GM19467 (cell line): ENCODE data around the gene SH3RF2.
"Not testable (repeated sequence)": the region's sequence is repeated elsewhere in the genome, so short reads cannot be mapped to it uniquely, and the experiment has no call there.

Experiments used
- ATAC-seq: cut with Tn5 transposase; IDR thresholded peaks from one replicate; pipeline ENCODE4 v1.9.1; 2021; ENCODE audit warnings: mild to moderate bottlenecking, moderate library complexity; ENCODE audit not compliant: unreplicated experiment

Gene SH3RF2

DNA sequence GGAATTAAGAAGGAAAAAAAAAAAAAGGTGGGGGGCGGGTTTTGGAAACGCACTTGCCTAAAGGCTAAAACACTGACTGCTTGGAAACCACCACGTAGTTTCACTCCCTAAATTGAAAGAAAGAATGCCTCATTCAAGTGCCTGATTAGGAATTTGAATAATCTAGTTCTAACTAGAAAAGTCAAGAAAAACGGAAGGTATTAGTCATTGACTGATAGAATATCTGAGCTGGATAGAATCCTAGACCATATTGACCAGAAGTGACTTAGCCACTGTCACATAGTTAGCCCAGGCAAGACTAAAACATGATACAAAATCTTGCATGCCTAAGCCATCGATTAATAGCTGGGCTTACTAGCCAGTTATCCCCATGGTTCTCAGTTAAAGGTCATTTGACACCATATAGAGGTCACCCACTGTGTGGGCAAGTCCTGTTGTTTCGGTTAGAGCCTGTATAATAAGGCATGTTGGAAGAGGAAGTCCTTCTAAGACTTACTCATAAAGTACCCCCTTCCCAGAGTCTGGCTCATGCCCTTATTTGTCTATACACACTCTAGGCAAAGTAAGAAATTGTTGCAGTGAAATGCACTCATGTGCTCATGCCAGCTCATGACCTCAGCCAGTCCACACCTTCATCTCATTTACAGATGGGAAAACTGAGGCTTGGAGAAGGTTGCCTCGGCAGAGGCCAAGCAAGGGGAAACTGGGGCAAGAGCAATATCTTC is 40.2 kb downstream of the SH3RF2 start:
- ATAC-seq = no peak

DNA sequence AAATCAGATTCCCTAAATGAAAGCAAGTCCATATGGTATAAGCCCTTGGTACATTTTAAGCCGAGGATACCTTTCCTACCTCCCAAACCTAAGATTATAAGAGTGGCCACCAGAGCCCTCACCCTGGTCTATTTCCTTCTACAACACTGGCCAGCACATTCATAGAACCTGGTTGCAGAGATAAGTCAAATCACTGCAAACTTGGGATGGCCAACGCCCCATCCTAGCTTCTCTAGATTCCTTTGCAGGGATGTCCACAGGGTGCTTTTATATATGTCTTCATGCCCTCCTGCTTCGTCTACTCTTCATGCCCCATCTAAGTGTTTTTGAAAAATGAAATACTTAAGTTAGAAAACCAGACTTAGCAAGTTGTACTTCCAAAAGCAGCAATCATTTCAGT is 41.8 kb downstream of the SH3RF2 start:
- no peak for ATAC-seq

DNA sequence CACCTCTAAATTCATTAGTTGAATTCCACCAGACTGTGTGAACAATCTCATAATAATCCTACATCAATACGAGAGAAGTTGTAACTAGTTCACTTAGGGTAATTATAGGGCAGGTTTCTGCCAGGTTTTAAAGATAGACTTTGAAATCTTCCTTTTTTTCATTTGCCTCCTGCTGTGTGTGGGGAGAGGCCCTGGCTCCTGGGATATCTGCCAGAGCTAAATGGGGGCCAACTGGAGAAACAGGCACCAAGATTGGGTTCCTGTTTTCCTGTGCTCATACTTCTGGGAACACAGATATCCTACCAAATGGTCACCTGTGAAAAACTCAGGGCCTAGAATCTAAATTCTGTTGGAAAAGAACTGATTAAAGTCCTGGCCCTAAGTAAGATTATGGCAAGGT is 42.3 kb downstream of the SH3RF2 start:
- no peak for ATAC-seq

DNA sequence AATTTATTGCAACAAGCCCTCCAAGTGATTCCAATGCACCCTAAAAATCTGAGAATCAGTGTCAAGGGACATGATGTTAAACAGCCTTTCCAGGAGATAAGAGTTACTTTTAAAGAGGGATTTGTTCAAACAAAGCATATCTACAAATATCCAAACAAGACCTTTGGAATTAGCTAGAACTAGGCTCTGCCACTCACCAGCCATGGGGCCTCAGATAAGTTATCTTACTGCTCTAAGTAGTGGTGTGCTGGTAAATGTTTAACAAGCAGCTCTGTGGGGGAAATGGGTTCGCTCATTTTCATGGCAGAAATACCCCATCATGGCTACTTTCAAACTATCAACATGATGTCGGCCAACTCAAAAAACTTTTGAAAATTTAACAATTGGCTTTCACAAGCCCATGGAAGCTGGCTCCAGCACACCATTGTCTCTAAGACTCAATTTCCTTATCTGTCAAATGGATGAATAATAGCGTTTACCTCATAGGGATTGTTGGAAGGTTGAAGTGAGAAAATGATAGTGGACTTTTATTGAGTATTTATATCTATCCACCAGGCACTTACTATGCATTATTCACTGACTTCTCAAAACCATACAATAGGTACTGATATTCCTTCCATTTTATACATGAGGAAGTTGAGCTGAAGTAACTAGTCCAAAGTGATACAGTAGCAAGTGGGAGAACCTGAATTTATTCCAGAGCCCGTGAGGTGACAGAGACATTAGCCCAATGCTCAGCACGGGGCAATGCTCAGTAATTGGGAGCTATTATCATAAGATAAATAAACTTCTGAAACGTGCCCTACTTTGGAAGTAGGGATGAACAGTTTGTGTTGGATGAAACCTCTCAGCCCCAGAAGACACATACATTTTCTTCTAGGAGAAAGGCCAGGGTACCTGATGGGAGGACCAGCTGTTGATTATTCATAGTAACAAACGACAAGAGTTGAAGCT is 43.2 kb downstream of the SH3RF2 start:
- no peak for ATAC-seq

DNA sequence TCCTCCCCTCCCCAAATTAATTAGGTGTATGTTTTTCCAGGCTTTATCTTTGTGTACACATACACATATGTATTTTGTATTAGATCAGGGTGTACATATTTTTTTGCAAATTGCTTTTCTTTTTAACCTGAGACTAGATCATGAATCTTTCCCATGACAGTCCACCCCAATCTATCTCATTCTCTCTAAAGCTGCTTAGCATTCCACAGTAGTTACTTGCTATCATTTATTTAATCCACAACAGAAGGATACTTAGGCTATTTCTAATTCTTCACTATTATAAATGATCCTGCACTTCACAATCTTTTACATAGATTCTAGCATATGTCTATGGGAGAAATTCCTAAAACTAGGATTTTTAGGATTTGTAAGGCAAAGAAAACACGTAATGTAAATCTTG is 43.9 kb downstream of the SH3RF2 start:
- ATAC-seq = no peak

DNA sequence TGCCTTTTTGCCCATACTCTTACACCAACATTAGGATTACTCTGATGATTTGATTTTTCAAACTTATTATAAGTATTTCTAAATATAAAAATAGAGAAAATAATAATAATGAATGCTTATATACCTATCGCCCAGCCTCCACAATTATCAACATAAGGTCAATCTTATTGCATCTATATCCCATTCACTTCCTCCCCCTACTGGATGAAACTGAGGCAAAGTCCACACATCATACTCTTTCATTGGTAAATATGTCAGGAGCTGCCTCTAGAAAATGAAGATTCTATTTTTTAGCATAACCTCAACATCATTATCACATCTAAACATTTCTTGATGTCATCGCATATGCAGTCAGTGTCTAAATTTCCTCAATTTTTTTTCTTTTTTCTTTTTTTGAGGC is 44.3 kb downstream of the SH3RF2 start:
- no peak for ATAC-seq

DNA sequence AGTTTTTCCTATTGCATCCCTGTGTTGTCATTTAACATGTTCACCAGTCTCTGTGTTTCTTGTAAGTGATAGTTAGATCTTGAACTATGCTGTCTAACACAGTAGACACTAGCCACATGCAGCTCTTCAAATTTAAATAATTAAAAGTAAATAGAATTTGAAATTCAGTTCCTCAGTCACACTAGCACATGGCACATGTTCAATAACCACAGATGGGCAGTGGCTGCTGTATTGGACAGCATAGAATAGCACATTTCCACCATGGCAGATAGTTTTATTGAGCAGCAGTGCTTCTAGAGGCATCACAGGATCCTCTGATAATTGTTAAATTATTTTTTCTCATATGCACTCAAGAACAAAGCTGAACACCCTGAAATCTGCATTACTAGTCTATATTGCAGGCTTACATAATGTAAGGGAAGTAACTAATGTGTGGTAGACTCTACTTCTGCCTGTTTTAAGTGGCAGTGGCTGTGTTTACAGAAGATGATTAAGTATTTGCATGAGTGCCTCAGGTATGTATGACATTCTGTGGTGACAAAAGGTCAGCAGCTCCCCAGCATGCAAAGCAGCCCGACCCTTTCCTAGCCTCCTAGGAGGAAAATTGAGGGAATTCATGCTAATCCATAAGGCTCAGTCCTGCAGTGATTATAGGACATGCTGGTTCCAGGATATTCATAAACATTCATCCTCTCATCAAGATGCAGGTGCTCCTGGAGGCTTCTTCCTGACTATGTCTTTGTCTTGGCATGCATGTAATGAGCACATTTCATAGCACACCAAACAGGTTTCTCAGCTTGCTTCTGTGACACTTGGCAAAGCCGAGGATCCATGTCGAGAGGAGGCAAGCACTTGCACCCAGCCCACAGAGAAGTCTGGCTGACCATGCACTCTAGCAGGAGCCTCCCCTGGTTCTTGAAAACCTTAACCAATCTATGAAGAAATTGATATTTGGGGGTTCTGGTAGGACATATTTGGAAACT is 45.5 kb downstream of the SH3RF2 start:
- ATAC-seq = no peak

DNA sequence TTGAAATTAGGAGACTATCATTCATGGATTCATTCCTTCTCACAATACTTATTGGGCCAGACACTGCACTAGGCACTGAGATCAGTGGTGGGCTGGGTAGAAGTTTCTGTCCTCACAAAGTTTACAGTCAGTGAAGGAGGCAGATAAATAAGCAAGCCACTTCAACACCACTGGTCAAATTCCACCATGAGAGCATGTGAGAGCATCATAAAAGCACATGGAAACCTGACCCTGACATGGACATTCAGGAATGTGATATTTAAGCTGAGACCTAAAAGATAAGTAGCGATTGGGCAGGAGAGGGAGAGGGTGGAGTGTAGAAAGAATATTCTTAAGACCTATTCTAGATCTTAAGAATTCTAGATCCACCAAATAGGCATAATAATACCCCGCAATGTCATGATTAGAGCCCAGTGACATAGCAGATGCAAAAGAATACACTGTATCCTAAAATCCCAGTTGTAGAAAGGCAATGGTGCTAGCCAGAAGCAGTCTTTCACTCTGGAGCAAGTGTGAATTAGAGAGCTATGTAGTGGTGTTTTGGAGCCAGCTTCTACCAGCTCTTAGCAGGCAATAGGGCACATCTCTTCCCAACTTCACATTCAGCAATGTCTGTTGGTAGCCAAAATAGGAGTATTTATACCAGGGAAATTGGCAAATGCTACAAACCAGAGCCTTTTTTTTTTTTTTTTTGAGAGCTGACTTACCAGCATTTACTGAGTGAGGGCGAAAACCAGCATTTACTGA is 46.4 kb downstream of the SH3RF2 start:
- no peak for ATAC-seq

DNA sequence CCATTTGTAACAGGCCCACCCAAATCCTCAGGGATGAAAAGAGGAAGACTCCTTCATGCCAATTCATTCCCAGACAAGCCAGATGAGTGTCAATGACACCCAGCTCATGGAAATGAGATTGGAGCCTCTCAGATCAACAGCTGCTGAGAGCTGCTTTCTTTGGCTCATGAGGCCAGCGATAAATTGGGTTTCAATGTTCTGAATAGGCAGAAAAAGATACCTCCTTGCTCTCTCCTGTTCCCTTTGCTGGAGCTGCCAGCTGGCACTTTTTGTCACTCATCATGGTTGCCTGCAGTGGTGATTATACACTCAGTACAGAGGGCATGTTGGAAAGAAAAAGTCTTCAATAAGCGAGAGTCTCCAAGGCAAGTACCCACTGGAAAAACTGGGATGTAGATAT is 47.1 kb downstream of the SH3RF2 start:
- ATAC-seq = no peak

DNA sequence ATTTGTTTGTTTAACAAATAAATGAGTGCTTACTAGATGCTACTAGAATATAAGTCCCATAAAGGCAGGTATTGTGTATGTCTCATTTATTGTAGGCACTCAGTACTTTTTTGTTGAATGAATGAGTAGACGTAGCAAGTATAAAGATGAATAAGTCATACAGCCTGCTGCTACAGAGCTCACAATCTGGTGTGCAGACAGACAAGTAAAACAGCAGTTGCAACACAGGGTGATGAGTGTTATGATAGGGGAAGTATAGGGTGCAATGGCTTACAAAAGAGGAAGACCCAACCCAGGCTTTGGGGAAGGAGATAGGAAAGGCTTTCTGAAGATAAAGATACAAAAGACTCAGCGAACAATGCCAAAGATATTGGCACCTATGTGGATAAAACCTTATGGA is 47.7 kb downstream of the SH3RF2 start:
- no peak for ATAC-seq

DNA sequence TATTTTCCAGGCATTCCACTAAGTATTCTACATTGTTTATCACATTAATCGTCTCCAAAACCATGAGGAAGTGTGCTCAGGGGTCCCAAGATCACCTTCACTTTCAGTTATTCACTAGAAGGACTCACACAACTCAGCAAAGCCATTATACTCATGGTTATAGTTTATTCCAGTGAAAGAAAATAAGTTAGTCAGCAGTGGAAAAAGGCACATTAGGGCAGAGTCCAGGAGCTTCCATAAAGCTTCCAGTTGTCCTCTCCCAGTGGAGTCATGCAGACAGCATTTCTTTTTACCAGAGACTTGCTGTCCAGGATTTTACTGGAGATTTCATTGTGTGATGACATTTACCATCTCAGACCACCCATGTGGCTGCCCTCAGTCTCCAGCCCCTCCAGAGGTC is 51.5 kb downstream of the SH3RF2 start:
- ATAC-seq = no peak

DNA sequence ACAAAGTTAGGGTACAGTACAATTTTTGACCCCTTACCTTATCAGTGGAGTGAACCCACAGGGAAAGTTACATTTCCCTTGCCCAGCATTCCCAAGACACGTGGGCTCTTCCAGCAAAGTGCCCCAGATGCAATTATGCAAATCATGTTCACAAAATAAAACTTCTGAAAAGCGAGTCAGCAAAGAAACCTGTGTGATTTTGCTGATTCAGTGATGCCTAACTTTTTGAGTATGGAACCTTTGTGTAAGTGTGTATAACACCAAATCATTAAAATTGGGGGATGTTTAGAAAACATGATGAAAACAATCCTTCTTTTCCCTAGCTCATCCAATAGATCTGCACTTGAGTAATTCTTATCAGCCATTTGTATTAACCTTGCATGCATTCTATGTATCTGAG is 52.6 kb downstream of the SH3RF2 start:
- ATAC-seq = no peak

DNA sequence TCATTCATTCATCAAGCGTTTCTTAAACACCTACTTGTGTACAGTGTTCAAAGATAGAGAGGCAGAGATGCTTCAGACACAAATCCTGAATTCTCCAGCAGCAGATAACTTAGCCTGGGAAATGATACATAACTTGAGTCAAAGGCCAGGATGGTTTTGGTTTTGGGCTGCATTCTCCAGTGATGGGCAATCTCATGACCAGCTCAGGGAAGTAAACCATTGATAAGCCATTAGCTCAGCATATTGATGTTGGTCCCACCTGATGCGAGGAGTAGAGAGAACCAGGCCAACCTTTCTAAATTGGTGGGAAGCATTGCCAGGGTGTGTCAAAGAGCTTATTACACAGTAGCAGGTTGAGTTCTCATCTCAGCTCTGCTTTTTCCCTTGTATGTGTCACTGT is 53.0 kb downstream of the SH3RF2 start:
- no peak for ATAC-seq

DNA sequence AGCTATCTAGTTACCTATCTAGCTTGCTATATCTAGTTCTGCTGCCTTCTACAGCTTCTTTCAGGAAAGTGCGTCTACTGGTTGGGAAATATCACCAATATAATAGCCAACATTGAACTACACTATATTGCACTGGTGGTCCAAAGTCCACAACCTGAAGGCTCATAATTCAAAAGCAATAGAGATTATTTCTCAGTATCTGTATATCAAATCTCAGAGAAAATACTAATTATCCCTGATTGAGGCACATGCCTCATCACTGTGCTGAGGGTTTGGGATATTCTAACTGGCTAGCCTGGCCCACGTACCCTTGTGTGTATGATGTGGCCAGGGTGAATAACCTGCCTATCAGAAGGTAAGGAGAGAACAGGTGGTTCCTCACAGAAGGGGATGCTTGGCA is 53.8 kb downstream of the SH3RF2 start:
- ATAC-seq = no peak

DNA sequence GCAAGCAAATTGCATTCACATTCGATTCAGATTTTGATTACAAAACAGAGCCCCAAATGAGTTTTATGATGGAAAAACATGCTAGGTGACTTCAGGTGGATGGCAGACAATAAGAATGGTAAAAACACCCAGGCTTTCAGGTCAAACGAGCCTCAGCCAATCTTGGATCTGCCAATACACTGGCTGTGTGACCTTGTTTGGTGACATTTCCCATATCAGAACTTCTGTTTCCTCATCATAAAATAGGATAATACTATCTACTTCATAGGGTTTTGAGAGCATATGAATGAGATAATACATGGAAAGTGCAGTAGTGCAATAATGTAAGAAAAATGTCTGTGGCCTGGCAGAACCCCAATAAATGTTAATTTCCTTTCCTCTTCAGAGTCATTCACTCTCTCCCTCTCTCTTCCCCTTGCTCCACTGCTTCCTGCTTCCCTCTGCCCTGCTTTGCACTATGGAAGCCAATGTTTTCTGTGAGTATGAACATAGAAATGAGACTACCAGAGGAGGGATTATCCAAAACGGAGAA is 54.7 kb downstream of the SH3RF2 start:
- no peak for ATAC-seq

DNA sequence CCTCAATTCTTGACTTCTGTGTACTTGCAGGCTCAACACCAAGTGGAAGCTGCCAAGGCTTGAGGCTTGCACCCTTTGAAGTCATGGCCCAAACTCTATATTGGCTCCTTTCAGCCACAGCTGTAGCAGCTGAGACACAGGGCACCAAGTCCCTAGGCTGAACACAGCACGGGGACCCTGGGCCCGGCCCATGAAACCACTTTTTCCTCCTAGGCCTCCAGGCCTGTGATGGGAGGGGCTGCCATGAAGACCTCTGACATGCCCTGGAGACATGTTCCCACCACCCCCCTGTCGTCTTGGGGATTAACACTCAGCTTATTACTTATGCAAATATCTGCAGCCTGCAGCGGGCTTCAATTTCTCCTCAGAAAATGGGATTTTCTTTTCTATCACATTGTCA is 57.2 kb downstream of the SH3RF2 start:
- not testable (repeated sequence) for ATAC-seq

DNA sequence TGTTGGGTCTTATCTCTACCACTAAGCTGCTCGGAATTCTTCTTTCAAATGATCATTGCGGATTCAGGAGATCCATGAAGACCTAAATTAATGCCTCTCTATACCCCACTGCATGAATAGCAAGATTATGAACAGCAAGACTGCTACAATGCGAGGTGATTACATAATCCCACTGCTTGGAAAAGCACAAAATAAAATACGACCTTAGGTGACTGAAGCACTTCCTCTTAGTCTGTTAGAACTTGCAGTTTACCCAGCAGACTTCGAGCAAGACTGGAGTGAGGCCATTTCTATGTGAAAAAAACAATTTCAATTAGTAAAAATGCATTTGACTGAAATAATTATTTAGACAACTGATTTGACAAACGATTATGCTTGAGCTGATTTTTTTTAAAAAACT is 59.8 kb downstream of the SH3RF2 start:
- ATAC-seq = no peak

DNA sequence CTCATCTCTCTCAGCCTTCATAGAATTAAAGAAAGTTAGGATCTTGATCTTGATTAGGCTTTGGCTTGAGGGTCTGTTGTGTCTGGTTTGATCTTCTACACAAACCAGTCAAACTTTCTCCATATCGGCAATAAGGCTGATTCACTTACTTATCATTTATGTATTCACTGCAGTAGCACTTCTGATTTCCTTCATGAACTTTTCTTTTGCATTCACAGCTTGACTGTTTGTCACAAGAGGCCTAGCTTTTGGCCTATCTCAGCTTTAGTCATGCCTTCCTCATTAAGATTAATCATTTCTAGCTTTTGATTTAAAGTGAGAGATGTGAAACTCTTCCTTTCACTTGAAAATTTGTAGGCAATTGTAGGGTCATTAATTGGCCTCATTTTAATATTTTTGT is 62.8 kb downstream of the SH3RF2 start:
- ATAC-seq = no peak

DNA sequence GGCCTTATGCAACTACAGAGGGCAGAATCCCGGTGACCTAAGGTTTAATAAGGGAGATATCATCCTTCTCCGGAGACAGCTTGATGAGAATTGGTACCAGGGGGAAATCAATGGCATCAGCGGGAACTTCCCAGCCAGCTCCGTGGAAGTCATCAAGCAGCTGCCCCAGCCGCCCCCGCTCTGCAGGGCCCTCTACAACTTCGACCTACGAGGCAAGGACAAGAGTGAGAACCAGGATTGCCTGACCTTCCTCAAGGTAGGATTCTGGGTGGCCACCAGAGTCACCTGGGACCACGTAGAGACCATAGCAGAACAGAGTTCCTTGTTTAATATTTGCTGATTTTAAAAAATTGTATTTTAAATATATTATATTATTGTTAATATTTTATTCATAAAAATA is 63.7 kb downstream of the SH3RF2 start:
- ATAC-seq = no peak

DNA sequence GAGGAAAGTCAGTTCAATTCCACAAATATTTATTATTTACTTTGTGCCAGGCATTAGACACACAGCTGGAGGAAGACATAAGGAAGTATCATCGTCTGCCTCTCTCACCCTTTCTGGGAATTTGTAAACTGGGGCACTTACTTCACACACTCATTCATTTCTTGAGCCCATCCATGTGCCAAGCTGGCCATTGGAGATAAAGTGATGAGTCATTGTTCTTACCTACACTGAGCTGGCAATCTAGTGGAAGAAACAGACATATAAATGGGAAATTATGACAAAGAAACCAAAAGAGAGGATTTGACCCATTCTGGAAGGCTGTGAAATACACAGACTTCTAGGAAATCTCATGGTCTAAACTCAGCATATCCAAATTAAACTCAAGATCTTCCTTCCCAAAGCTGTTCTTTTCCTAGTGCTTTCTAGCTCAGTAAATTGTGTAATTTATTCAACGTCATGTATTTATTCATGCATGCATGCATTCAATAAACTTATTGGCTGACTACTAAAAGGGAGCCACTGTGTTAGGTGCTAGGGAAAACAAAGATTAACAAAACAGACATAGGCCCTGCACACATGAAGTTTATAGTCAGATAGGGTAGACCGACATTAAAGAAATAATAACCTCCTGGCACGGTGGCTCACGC is 65.3 kb downstream of the SH3RF2 start:
- ATAC-seq = no peak
